Hepatocyte (in vitro differentiated cells): ENCODE results near the gene SLC13A3. TPM values are rescaled to one million over a fixed set of nuclear protein-coding genes. Genes with fewer than 3 reads are reported as not detected.

Experiments
- DNase-seq: peaks from one replicate; pipeline ENCODE4 v3.0.0-alpha.2; 2016; ENCODE audit warnings: low spot score
- H2AFZ ChIP-seq: fragments of 200-600 bp; sonication (generic); 2 replicates; pipeline ENCODE4 v1.6.0; 2016; ENCODE audit warnings: antibody characterized with exemption, mild to moderate bottlenecking
- H3K27ac ChIP-seq: fragments of 200-600 bp; sonication (generic); 2 replicates; pipeline ENCODE4 v1.5.1; 2016; ENCODE audit warnings: mild to moderate bottlenecking
- H3K27me3 ChIP-seq: fragments of 200-600 bp; sonication (generic); 2 replicates; pipeline ENCODE4 v1.6.1; 2016
- H3K36me3 ChIP-seq: fragments of 200-600 bp; sonication (generic); replicated peaks from 2 replicates; pipeline ENCODE4 v1.5.1; 2016; ENCODE audit warnings: low read depth; ENCODE audit not compliant: insufficient read depth
- H3K4me1 ChIP-seq: fragments of 200-600 bp; sonication (generic); 2 replicates; pipeline ENCODE4 v1.5.1; 2016; ENCODE audit warnings: mild to moderate bottlenecking, moderate library complexity; ENCODE audit not compliant: insufficient read depth
- H3K4me2 ChIP-seq: fragments of 200-600 bp; sonication (generic); 2 replicates; pipeline ENCODE4 v1.6.0; 2016
- H3K4me3 ChIP-seq: fragments of 200-600 bp; sonication (generic); 2 replicates; pipeline ENCODE4 v1.5.1; 2016; ENCODE audit warnings: mild to moderate bottlenecking
- H3K79me2 ChIP-seq: fragments of 200-600 bp; sonication (generic); 2 replicates; pipeline ENCODE4 v1.6.0; 2017; ENCODE audit warnings: mild to moderate bottlenecking
- H3K9me2 ChIP-seq: fragments of 200-600 bp; sonication (generic); replicated peaks from 2 replicates; pipeline ENCODE4 v1.6.0; 2017; ENCODE audit warnings: mild to moderate bottlenecking; ENCODE audit not compliant: insufficient read depth
- H3K9me3 ChIP-seq: fragments of 200-600 bp; sonication (generic); 2 replicates; pipeline ENCODE4 v1.5.1; 2016; ENCODE audit warnings: low read depth, mild to moderate bottlenecking
- H4K20me1 ChIP-seq: fragments of 200-600 bp; sonication (generic); 2 replicates; pipeline ENCODE4 v1.6.0; 2016; ENCODE audit warnings: mild to moderate bottlenecking; ENCODE audit not compliant: insufficient read depth, poor library complexity, severe bottlenecking
- EZH2 ChIP-seq: fragments of 200-600 bp; sonication (generic); IDR thresholded peaks from 2 replicates; pipeline ENCODE4 v1.6.1; 2016; ENCODE audit warnings: antibody characterized with exemption, mild to moderate bottlenecking, borderline replicate concordance
- EZH2phosphoT487 ChIP-seq: fragments of 200-600 bp; sonication (generic); IDR thresholded peaks from one replicate; pipeline ENCODE4 v1.6.1; 2018; ENCODE audit warnings: antibody characterized with exemption, mild to moderate bottlenecking, low read depth, moderate library complexity; ENCODE audit not compliant: unreplicated experiment, severe bottlenecking
- WGBS: methylation state at CpG from one replicate; pipeline ENCODE4 v1.1.6; 2016; ENCODE audit warnings: low lambda C conversion rate; ENCODE audit errors: missing lambda C conversion rate; 5-methylcytosine and 5-hydroxymethylcytosine counted together
- polyA plus RNA-seq: library from polyadenylated mRNA; unstranded; fragments of >200 nt; fragmentation: Nextera tagmentation; extraction: Ambion mirVana; gene quantifications from 2 replicates; pipeline ENCODE4 v1.2.1, GENCODE V29; 2016
- total RNA-seq: library from RNA; depleted of rRNA; stranded (reverse); fragments of >200 nt; gene quantifications from 2 replicates; pipeline ENCODE4 v1.2.3, GENCODE V29; 2014
- TF ChIP-seq, protein P1 (sequence below): fragments of 200-600 bp; sonication (generic); IDR thresholded peaks from 2 replicates; pipeline ENCODE4 v1.5.1; 2016; ENCODE audit warnings: antibody characterized with exemption, mild to moderate bottlenecking; ENCODE audit not compliant: poor library complexity

The SLC13A3 gene
- total and polyA plus RNA-seq, 2 experiments from 2014 or later = 1.8 to 9.4 TPM

DNA sequence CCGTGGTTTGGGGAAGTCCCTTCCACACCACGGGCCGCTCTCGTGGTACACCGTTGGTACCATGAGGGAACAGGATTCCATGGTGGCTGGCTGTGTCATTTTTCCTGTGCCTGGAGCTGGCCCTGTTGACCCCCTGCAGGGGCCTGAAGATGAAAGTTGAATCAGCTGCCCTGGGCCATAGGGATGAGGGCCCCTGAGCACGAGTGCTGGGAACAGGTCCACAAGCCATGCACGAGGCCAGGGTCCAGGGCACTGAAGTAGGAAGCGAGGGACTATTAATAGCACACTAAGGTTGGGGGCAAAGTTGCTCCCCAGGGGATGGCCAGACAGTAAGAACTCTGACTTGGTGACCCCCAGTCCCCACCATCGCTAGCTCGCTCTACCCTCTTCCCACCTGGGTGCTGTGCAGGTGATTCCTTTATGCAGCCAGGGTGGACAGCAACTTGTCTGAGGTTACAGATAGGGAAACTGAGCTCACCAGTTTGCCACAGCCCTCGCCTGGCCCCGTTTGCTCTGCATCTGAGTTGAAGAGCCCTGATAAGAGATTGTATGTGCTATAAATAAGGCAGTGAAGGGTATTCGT lies 46.6 kb downstream of the SLC13A3 start:
- peaks cover 16% of the 10 kb centered on the region for H3K4me1 ChIP-seq
- H3K27ac ChIP-seq = no peak overlapping the region
- H3K36me3 ChIP-seq = no peaks in the 10 kb centered on the region
- no peaks in the 10 kb centered on the region for H4K20me1 ChIP-seq
- H3K4me2 ChIP-seq = no peak overlapping the region
- no peak for DNase-seq
- H3K27me3 ChIP-seq = no peaks in the 10 kb centered on the region
- TF ChIP-seq EZH2phosphoT487 (no peak), EZH2 (no peak)
- TF ChIP-seq, protein P1, sequence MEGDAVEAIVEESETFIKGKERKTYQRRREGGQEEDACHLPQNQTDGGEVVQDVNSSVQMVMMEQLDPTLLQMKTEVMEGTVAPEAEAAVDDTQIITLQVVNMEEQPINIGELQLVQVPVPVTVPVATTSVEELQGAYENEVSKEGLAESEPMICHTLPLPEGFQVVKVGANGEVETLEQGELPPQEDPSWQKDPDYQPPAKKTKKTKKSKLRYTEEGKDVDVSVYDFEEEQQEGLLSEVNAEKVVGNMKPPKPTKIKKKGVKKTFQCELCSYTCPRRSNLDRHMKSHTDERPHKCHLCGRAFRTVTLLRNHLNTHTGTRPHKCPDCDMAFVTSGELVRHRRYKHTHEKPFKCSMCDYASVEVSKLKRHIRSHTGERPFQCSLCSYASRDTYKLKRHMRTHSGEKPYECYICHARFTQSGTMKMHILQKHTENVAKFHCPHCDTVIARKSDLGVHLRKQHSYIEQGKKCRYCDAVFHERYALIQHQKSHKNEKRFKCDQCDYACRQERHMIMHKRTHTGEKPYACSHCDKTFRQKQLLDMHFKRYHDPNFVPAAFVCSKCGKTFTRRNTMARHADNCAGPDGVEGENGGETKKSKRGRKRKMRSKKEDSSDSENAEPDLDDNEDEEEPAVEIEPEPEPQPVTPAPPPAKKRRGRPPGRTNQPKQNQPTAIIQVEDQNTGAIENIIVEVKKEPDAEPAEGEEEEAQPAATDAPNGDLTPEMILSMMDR = no peak
- no peak overlapping the region for H2AFZ ChIP-seq
- H3K79me2 ChIP-seq = no peaks in the 10 kb centered on the region
- H3K9me2 ChIP-seq = no peaks in the 10 kb centered on the region
- H3K9me3 ChIP-seq = no peaks in the 10 kb centered on the region
- H3K4me3 ChIP-seq = no peak overlapping the region
- WGBS = 91% methylated on average over 13 of the region's 13 CpGs

DNA sequence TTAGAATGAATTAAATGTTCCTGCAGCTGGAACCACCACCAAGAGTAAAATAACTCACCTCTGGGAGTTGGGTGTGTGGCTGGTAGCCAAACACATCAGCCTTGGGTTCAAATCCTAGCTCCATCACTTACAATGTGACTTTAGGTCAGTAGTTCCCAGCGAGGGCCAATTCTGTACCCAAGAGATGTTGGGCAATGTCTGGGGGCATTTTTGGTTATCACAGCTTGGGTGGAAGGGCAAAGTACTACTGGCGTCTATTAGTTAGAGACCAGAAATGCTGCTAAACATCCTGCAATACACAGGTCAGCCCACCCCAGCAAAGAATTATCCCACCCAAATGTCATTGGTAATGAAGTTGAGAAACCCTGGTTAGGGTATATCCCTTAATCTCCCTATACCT lies 48.8 kb downstream of the SLC13A3 start:
- H3K4me1 ChIP-seq = peaks cover 6% of the 10 kb centered on the region
- no peak for DNase-seq
- no peaks in the 10 kb centered on the region for H3K27me3 ChIP-seq
- H3K79me2 ChIP-seq = no peaks in the 10 kb centered on the region
- no peaks in the 10 kb centered on the region for H3K9me3 ChIP-seq
- no peak overlapping the region for H3K27ac ChIP-seq
- TF ChIP-seq, protein P1 = no peak
- TF ChIP-seq EZH2 (no peak), EZH2phosphoT487 (no peak)
- WGBS = 94% methylated on average over 2 of the region's 2 CpGs
- H3K9me2 ChIP-seq = no peaks in the 10 kb centered on the region
- no peaks in the 10 kb centered on the region for H4K20me1 ChIP-seq
- H3K4me2 ChIP-seq = no peak overlapping the region
- no peak overlapping the region for H2AFZ ChIP-seq
- no peak overlapping the region for H3K4me3 ChIP-seq
- H3K36me3 ChIP-seq = no peaks in the 10 kb centered on the region

DNA sequence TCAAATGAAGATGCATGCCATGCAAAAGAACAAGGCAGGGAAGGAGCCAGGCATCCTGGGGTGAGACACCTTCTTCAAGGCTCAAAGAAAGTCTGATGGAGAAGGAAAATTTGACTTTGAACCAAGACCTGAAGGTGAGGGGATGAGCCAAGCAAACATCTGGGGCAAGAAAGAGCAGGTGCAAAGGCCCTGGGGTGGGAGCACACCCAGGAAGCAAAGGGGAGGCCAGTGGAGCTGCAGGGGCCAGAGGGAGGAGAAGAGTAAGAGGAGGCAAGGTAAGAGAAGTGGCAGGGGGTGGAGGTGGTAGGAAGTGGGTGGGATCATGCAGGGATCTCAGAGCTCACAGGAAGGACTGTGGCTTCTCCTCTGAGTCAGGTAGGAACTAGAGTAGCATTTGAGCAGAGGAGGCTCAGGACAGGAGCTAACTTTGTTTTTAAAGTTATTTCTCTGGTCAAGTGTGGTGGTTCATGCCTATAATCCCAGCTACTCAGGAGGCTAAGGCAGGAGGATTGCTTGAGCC lies 49.6 kb downstream of the SLC13A3 start:
- H3K4me2 ChIP-seq = no peak overlapping the region
- no peaks in the 10 kb centered on the region for H3K79me2 ChIP-seq
- no peaks in the 10 kb centered on the region for H3K36me3 ChIP-seq
- H3K4me1 ChIP-seq = no peaks in the 10 kb centered on the region
- no peaks in the 10 kb centered on the region for H4K20me1 ChIP-seq
- no peak overlapping the region for H3K27ac ChIP-seq
- H3K27me3 ChIP-seq = no peaks in the 10 kb centered on the region
- H2AFZ ChIP-seq = no peak overlapping the region
- DNase-seq = no peak
- H3K9me2 ChIP-seq = no peaks in the 10 kb centered on the region
- TF ChIP-seq EZH2 = no peak
- TF ChIP-seq, protein P1 = no peak
- TF ChIP-seq EZH2phosphoT487 = no peak
- no peaks in the 10 kb centered on the region for H3K9me3 ChIP-seq
- H3K4me3 ChIP-seq = no peak overlapping the region
